BLaER1 (cell line): ENCODE measurements around the gene XPNPEP1.

Experiments
- H3K27ac ChIP-seq: shearing (Covaris generic); formaldehyde crosslinking; 2 replicates; pipeline ENCODE4 v1.8.1; 2022
- H3K27me3 ChIP-seq: shearing (Covaris generic); formaldehyde crosslinking; 2 replicates; pipeline ENCODE4 v1.8.1; 2022
- H3K36me3 ChIP-seq: shearing (Covaris generic); formaldehyde crosslinking; 2 replicates; pipeline ENCODE4 v1.8.1; 2022
- H3K4me1 ChIP-seq: shearing (Covaris generic); formaldehyde crosslinking; 2 replicates; pipeline ENCODE4 v1.8.1; 2022
- H3K4me2 ChIP-seq: shearing (Covaris generic); formaldehyde crosslinking; 2 replicates; pipeline ENCODE4 v1.8.1; 2022
- H3K4me3 ChIP-seq: shearing (Covaris generic); formaldehyde crosslinking; 2 replicates; pipeline ENCODE4 v1.8.1; 2022
- H3K9ac ChIP-seq: shearing (Covaris generic); formaldehyde crosslinking; 2 replicates; pipeline ENCODE4 v1.8.1; 2022
- H3K9me3 ChIP-seq: shearing (Covaris generic); formaldehyde crosslinking; 2 replicates; pipeline ENCODE4 v1.8.1; 2022
- H4K20me1 ChIP-seq: shearing (Covaris generic); formaldehyde crosslinking; 2 replicates; pipeline ENCODE4 v1.8.1; 2022
- Cebpa-rat ChIP-seq: shearing (Covaris generic); IDR thresholded peaks from 2 replicates; pipeline ENCODE4 v1.8.1; 2022

XPNPEP1 gene

DNA sequence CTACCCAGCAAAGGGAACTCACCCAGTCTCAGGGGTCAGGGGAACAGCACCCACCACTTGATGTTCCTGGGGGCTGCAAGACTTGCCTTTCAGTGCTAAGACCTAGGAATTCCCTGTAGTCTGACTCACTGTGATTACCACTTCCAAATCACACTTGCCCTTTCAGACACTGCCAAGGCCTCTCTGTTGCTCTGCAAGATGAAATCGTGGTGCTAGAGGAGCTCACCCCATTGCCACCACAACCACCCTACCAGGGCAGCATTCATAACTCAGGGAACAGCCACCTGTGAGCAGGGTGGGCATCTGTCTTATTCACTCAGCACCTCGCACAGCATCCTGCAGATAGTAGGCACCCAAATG is 36.5 kb downstream of the XPNPEP1 start:
- H3K4me1 ChIP-seq, result peaks cover 11% of the 10 kb centered on the region
- no peaks in the 10 kb centered on the region for H3K27me3 ChIP-seq
- H3K27ac ChIP-seq, result no peak overlapping the region
- no peak overlapping the region for H3K9ac ChIP-seq
- no peak overlapping the region for H3K4me3 ChIP-seq
- H3K9me3 ChIP-seq, result no peaks in the 10 kb centered on the region
- no peak overlapping the region for H3K4me2 ChIP-seq
- H4K20me1 ChIP-seq, result no peaks in the 10 kb centered on the region
- H3K36me3 ChIP-seq, result peaks cover 84% of the 10 kb centered on the region
- TF ChIP-seq Cebpa-rat, result no peak

DNA sequence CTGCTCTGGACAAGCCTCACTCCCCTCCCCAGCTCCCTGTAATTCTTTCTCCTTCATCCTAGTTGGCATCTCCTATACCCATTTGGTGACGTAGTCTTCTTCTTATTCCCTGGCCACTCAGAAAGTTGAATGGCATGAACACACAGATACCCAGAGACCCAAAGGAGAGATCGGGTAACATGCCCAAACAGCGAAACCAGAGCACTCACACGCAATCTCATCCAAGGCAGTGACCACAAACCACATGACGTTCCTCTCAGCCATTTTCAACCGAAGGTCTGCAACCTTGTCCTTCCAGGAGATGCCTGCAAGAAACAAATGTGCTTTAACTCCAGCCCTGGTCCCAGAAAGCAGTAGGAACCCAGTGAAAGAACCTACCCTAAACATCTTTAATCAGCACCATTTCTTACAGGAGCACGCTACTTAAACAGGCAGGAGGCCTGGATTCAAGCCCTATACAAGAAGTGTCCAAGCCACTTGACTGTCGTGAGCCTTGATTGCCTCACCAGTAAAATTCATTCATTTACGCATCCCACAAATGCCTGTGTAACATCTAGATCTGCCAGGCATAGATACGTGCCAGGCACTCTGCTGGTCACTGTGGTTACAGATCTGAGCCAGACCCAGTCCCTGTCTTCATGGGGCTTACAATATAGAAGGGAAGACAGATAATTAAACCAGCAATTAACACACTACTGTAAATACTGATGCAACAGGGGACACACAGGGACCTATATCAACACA is 37.1 kb downstream of the XPNPEP1 start:
- Histone ChIP-seq H3K36me3 (peaks cover 84% of the 10 kb centered on the region), H3K9ac (no peak overlapping the region), H3K27me3 (no peaks in the 10 kb centered on the region), H3K4me1 (peaks cover 11% of the 10 kb centered on the region), H3K4me3 (no peak overlapping the region), H4K20me1 (no peaks in the 10 kb centered on the region), H3K4me2 (no peak overlapping the region), H3K9me3 (no peaks in the 10 kb centered on the region), H3K27ac (no peak overlapping the region)
- TF ChIP-seq Cebpa-rat, result no peak

DNA sequence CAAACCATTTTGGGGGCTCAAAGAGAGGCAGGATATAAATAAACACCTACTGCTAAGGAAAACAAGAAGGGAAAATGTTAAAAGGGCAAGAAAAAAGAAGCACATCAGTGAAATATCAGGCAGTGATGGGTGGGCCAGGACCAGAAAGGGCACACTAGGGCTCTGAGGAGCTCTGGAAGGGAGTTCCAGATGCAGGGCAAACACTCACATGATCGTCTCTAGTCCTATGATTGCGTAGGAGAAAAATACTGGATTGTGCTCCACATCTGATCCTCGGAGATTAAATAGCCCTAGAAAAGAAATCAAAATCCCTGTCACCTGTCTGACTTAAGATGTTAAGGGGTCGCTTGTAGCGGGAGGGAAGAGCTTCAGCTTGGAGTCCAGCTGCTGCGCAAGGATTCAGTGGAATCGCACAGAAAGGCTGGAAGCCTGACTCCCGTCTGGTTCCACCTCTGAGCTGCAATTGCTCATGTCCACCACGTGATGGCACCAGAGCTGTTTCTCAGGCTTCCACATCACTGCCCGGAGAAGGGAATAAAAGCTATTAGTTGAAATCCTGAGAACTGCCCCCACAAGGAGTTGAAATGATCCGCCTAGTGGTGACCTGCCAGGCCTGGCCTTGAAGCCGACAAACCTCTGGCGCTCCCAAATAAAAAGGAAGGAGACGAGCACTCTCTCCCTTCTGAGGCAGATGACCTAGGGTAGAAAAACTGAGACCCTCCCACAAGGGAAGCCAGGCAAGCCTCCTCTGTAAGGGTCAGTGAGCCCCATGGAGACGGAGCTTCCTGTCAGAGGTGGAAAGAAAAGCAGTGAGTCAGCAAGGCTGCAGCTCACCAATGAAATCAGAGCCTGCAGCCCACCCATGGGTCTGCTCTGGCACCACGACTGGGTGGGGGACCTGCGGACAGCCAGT is 39.2 kb downstream of the XPNPEP1 start:
- no peak overlapping the region for H3K9ac ChIP-seq
- no peaks in the 10 kb centered on the region for H4K20me1 ChIP-seq
- H3K36me3 ChIP-seq, result peaks cover 82% of the 10 kb centered on the region
- H3K4me2 ChIP-seq, result peak overlapping the region; percentile 37
- no peaks in the 10 kb centered on the region for H3K27me3 ChIP-seq
- H3K4me1 ChIP-seq, result peaks cover 11% of the 10 kb centered on the region
- H3K9me3 ChIP-seq, result no peaks in the 10 kb centered on the region
- no peak for TF ChIP-seq Cebpa-rat
- H3K27ac ChIP-seq, result no peak overlapping the region
- no peak overlapping the region for H3K4me3 ChIP-seq

DNA sequence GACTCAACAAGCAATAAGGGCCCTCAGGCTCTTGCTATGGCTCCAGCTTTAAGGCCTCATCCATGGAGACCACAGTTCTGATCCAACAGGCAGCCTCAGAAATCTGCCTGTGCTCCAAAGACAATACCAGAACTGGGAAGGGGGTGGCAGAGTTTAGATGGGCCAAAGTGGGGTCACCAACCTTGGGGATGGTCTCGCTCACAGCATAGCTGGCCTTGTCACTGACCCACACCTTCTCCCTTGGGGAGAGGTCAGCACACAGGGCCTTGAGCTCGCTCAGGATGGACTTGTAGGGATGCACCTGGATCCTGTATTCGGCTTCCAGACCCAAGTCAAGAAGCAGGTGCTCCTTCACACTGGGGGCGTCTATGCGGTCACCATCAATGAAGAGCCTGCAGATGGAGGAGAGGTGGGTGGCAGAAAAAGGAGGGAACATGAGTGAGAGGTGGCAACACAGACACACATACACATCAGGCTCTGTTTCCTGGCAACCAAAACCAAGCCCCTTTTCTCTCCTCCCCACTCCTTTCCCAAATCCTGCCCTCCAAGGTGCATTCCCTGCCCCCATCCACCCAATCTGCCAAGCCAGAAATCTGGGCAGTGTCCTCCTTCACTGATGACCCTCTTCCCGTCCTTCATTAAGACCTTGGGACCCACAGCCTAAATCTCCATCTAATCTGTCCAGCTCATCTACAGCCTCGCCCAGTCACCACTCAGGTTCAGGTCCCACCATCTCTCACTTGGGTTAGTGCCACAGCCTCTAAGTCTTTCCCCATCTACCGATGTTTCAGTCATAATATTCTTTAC is 40.9 kb downstream of the XPNPEP1 start:
- no peak overlapping the region for H3K9ac ChIP-seq

DNA sequence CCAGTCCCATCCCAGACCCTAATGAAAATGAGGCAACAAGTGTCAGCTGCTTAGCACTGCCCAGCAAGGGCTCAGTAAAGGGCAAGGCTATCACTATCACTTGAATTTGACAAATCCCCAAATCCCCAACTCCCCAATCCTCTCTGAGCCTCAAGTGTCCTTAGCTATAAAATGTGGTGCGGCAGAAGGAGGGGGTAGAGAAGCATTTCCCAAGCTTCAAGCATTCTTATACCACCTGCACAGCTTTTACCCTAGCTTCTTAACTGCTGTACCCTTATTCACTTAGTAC is 41.6 kb downstream of the XPNPEP1 start:
- H3K9ac ChIP-seq, result no peak overlapping the region
- no peaks in the 10 kb centered on the region for H3K27me3 ChIP-seq
- no peaks in the 10 kb centered on the region for H4K20me1 ChIP-seq
- H3K27ac ChIP-seq, result no peak overlapping the region
- no peak for TF ChIP-seq Cebpa-rat
- peaks cover 11% of the 10 kb centered on the region for H3K4me1 ChIP-seq
- H3K4me2 ChIP-seq, result no peak overlapping the region
- H3K36me3 ChIP-seq, result peaks cover 79% of the 10 kb centered on the region
- no peaks in the 10 kb centered on the region for H3K9me3 ChIP-seq
- no peak overlapping the region for H3K4me3 ChIP-seq

More for the DNA sequence above, 40.9 kb downstream of the XPNPEP1 start:
- H3K27ac ChIP-seq, result no peak overlapping the region
- no peaks in the 10 kb centered on the region for H3K9me3 ChIP-seq
- no peaks in the 10 kb centered on the region for H4K20me1 ChIP-seq
- no peaks in the 10 kb centered on the region for H3K27me3 ChIP-seq
- H3K4me2 ChIP-seq, result no peak overlapping the region
- peaks cover 79% of the 10 kb centered on the region for H3K36me3 ChIP-seq
- H3K4me1 ChIP-seq, result peaks cover 11% of the 10 kb centered on the region
- H3K4me3 ChIP-seq, result no peak overlapping the region
- no peak for TF ChIP-seq Cebpa-rat

DNA sequence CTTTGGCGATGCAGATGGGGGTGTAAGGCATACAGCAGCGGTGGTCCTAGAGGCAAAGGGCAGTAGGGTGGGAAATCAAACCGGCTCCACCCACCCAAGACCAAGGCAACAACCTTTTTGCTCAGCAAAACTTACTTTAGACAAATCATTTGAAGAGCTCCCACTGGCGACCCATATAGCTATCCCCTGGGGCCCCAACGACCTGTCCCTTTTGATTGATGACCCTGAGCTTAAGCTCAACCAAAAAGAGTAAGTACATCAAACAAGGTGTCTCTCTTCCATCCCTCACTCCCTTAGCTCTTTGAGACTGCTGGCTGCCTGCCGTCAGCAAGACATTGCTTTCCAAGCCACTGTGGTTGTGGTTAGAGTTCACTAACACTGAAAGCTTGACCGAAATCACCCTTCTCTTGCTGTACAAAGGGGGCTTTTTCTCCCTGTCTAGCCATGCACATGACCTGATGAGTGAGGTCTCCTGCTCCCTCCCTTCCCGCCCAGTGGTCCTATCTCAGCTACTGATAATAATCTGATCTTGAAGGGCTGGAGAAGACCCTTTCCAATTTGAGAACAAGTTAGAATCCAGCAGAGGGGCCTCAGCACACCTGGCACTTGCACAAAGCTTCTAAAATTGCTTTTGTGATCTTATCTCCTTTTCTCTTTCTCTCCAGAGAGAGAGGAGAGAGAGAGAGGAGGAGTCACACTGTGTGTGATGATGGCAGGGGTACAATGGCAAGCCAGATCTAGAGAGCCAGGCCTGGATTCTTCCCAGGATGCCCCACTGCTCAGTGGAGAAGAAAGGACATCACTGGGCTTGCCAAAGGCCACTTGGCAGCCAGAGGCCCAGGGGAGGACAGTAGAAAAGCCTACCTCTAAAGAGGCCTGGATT is 42.2 kb downstream of the XPNPEP1 start:
- peaks cover 6% of the 10 kb centered on the region for H3K4me1 ChIP-seq
- no peak overlapping the region for H3K27ac ChIP-seq
- H3K9ac ChIP-seq, result no peak overlapping the region
- no peaks in the 10 kb centered on the region for H3K9me3 ChIP-seq
- peaks cover 79% of the 10 kb centered on the region for H3K36me3 ChIP-seq
- no peaks in the 10 kb centered on the region for H3K27me3 ChIP-seq
- no peak overlapping the region for H3K4me3 ChIP-seq
- H3K4me2 ChIP-seq, result no peak overlapping the region
- no peaks in the 10 kb centered on the region for H4K20me1 ChIP-seq
- TF ChIP-seq Cebpa-rat, result no peak

DNA sequence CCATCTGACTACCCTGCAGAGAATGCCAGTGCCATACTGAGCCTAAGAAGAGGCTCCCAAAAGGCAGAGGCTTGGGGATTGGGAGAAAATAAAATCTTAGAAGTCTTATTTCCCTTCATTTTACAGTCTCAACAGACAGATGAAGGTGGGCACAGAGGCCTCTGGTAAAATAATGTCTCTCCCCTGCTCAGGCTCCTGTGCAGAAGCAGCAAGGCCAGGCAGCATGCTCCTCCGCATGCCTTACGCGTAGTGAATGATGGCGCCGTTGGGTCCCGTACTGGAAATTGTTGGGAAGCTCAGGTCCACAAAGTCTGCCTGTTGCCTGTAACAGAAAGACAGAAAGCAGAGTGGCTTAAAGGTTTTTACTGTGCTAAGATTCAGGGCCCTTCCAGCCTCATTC is 45.8 kb downstream of the XPNPEP1 start:
- no peaks in the 10 kb centered on the region for H3K4me1 ChIP-seq
- H3K27ac ChIP-seq, result no peak overlapping the region
- no peak for TF ChIP-seq Cebpa-rat
- H4K20me1 ChIP-seq, result no peaks in the 10 kb centered on the region
- no peak overlapping the region for H3K4me2 ChIP-seq
- no peaks in the 10 kb centered on the region for H3K27me3 ChIP-seq
- H3K9ac ChIP-seq, result no peak overlapping the region
- peaks cover 90% of the 10 kb centered on the region for H3K36me3 ChIP-seq
- H3K4me3 ChIP-seq, result no peak overlapping the region
- H3K9me3 ChIP-seq, result no peaks in the 10 kb centered on the region

DNA sequence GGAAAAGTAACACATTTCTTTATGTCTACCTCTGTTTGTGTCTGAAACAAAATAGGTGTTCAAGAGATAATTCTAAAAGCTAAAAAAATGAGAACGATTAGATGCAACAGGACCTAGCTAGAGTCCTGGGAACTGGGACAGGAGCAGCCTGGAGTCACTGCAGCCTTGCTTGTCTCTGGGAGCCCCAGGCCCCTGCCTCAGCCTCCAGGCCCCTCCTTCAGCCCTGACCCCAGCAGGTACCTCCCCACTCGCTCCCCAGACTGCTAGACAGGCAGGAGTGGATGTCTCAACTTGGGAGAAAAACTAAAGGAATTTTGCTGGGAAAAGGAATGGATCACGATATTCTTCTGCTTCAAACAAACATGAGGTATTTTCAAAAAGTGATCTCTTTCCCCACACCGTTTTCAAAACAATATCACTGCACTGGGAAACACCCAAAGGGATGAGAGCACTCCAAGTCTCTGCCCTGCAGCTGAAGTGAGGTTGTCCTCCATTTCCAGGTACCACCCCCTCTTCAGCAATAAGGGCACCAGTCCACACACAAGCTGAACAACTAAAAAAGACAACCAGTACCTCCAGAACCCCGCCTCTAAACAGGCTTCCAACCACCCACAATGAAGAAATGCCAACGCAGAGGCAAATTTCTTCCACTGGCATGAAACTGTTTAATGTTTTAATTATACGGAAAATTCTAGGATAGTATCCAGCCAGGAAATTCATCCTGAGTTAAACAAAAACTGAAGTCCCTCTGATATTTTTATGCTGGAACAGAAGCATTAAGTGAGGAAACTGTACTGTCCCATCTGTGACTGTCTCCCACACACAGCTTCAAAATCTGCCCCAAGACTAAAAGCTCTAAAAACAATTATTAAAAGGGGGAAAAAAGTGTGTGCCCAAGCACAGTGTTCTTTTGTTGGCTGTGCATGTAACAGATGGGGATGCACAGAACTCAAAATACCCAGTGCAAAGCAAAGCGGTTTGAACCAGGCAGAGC is 47.2 kb downstream of the XPNPEP1 start:
- no peak overlapping the region for H3K4me2 ChIP-seq
- H3K27ac ChIP-seq, result no peak overlapping the region
- no peak for TF ChIP-seq Cebpa-rat
- peaks cover 90% of the 10 kb centered on the region for H3K36me3 ChIP-seq
- no peak overlapping the region for H3K4me3 ChIP-seq
- no peaks in the 10 kb centered on the region for H3K4me1 ChIP-seq
- H3K9ac ChIP-seq, result no peak overlapping the region
- H3K9me3 ChIP-seq, result no peaks in the 10 kb centered on the region
- no peaks in the 10 kb centered on the region for H4K20me1 ChIP-seq
- no peaks in the 10 kb centered on the region for H3K27me3 ChIP-seq
